ENCODE measurements around the gene METTL24. TPM values are rescaled to one million over a fixed set of nuclear protein-coding genes. Genes with fewer than 3 reads are reported as not detected.
"Not testable (repeated sequence)": the region's sequence is repeated elsewhere in the genome, so short reads cannot be mapped to it uniquely, and the experiment has no call there.

Gene METTL24
- total RNA-seq, 2 donors from 2014 or later, result 0.96 to 3.0 TPM

GRCh38 chr6:110239526-110240274 lies 118.4 kb downstream of the METTL24 start:
- H3K9me3 ChIP-seq, result no peaks in the 10 kb centered on the region
- 98% methylated on average over 1 of the region's 1 CpG for WGBS
- H3K4me3 ChIP-seq, result no peak overlapping the region
- no peaks in the 10 kb centered on the region for H3K36me3 ChIP-seq
- H3K4me1 ChIP-seq (replicated peaks), result no peaks in the 10 kb centered on the region
- no peak overlapping the region for H3K27ac ChIP-seq
- no peak for DNase-seq (ENCODE audit: low spot score)
- H3K27me3 ChIP-seq (replicated peaks; ENCODE audit: insufficient read depth), result no peaks in the 10 kb centered on the region
- no peak for TF ChIP-seq CTCF (IDR thresholded peaks at IDR 0.05)
- intact Hi-C loops (cut with DNase I), result no loop called here

- DNase-seq (ENCODE audit: low spot score); H3K36me3 ChIP-seq; H3K27ac ChIP-seq; H3K9me3 ChIP-seq; H3K27me3 ChIP-seq (replicated peaks; ENCODE audit: insufficient read depth); H3K4me1 ChIP-seq (replicated peaks); intact Hi-C loops (cut with DNase I); H3K4me3 ChIP-seq: not testable (repeated sequence)
- 100% methylated on average over 1 of the region's 1 CpG for WGBS
Observed at GRCh38 chr6:110236007-110236406, 122.1 kb downstream of the METTL24 start.

- H3K4me1 ChIP-seq (replicated peaks), result no peaks in the 10 kb centered on the region
- intact Hi-C loops (cut with DNase I), result no loop called here
- H3K4me3 ChIP-seq, result no peak overlapping the region
- no peaks in the 10 kb centered on the region for H3K27me3 ChIP-seq (replicated peaks; ENCODE audit: insufficient read depth)
- TF ChIP-seq POLR2AphosphoS5 (IDR thresholded peaks at IDR 0.05) (no peak), CTCF (IDR thresholded peaks at IDR 0.05) (no peak), POLR2A (IDR thresholded peaks at IDR 0.05) (no peak)
- no peaks in the 10 kb centered on the region for H3K36me3 ChIP-seq
- H3K9me3 ChIP-seq, result no peaks in the 10 kb centered on the region
- H3K27ac ChIP-seq, result no peak overlapping the region
- DNase-seq (ENCODE audit: low spot score), result no peak
- WGBS, result 96% methylated on average over 2 of the region's 2 CpGs
Observed at GRCh38 chr6:110233770-110234374, 124.3 kb downstream of the METTL24 start.

GRCh38 chr6:110232450-110232849 lies 125.7 kb downstream of the METTL24 start:
- no peaks in the 10 kb centered on the region for H3K36me3 ChIP-seq
- H3K27me3 ChIP-seq (replicated peaks; ENCODE audit: insufficient read depth), result no peaks in the 10 kb centered on the region
- H3K9me3 ChIP-seq, result no peaks in the 10 kb centered on the region
- TF ChIP-seq POLR2AphosphoS5 (IDR thresholded peaks at IDR 0.05), result no peak
- TF ChIP-seq POLR2A (IDR thresholded peaks at IDR 0.05), result no peak
- TF ChIP-seq CTCF (IDR thresholded peaks at IDR 0.05), result no peak
- intact Hi-C loops (cut with DNase I), result no loop called here
- no peaks in the 10 kb centered on the region for H3K4me1 ChIP-seq (replicated peaks)
- H3K4me3 ChIP-seq, result no peak overlapping the region
- no peak overlapping the region for H3K27ac ChIP-seq
- no peak for DNase-seq (ENCODE audit: low spot score)
- WGBS, result 64% methylated on average over 2 of the region's 2 CpGs

- no peak overlapping the region for H3K27ac ChIP-seq
- no peaks in the 10 kb centered on the region for H3K9me3 ChIP-seq
- no peaks in the 10 kb centered on the region for H3K27me3 ChIP-seq (replicated peaks; ENCODE audit: insufficient read depth)
- intact Hi-C loops (cut with DNase I), result no loop called here
- no peak for DNase-seq (ENCODE audit: low spot score)
- 86% methylated on average over 1 of the region's 1 CpG for WGBS
- TF ChIP-seq POLR2AphosphoS5 (IDR thresholded peaks at IDR 0.05) (no peak), CTCF (IDR thresholded peaks at IDR 0.05) (no peak)
- H3K36me3 ChIP-seq, result no peaks in the 10 kb centered on the region
- H3K4me1 ChIP-seq (replicated peaks), result no peaks in the 10 kb centered on the region
- no peak overlapping the region for H3K4me3 ChIP-seq
Observed at GRCh38 chr6:110226261-110226660, 131.9 kb downstream of the METTL24 start.

Measured in prostate gland (tissue), 2 donors.